Cardiac fibroblast (primary cell): ENCODE data around the gene PLPPR1.
A peak's percentile ranks its signal among the peaks of the same experiment; 100 is the strongest.
"Not testable (repeated sequence)": the region's sequence is repeated elsewhere in the genome, so short reads cannot be mapped to it uniquely, and the experiment has no call there.

Experiments
- DNase-seq, 2 donors: peaks; one replicate each; pipeline versions ENCODE4 v3.0.0 to v3.0.0-alpha.2; 2010; ENCODE audit warnings: low read depth in 2 of 2
- H3K4me3 ChIP-seq, 2 donors: replicated peaks in 1 of 2; 1 replicate in 1 of 2; 2 replicates in 1 of 2; pipeline ENCODE4 v1.5.1; 2011; ENCODE audit warnings: low read depth in 2 of 2, low read length in 2 of 2, mild to moderate bottlenecking in 2 of 2, moderate library complexity in 1 of 2
- TF ChIP-seq, protein P1 (sequence below): IDR thresholded peaks from one replicate; pipeline ENCODE4 v1.5.1; 2011; ENCODE audit warnings: low read depth, mild to moderate bottlenecking, low read length, inconsistent platforms

Gene PLPPR1

DNA sequence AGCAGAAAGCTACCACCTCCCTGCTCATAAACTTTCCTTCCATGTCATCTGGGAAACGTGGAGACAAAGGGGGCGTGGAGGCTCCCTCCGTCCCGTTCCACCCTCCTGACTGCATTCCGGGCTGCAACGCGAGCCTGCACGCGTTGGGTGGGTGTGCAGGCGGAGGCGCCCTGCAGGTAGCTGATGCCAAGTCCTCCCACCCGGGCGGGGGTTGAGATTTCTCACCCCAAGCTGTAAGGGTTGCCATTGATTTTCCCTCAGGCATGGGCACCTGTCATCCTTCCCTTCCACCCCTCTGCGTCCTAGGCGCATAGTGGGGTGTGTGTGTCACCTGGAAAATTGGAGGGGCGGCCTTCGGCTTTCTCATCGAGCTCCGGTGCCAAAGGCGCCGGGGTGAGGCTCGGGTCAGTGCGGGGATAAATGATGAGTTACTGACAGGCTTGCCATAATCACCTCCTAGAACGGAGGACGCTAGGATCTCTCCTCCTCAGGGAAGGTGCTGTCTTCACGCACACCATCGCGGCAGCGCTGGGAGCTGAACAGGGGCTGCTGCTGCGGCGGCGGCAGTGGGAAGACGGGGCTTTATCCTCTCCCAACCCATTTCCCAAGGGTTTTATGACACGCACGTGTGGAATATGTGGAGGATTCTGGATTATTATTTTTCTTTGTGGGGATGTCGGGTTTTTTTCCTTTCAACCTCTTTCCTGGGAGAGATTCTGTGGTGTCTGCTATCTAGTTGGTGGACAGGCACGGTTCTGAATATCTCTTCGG, 973 bp downstream of the PLPPR1 start:
- TF ChIP-seq, protein P1, sequence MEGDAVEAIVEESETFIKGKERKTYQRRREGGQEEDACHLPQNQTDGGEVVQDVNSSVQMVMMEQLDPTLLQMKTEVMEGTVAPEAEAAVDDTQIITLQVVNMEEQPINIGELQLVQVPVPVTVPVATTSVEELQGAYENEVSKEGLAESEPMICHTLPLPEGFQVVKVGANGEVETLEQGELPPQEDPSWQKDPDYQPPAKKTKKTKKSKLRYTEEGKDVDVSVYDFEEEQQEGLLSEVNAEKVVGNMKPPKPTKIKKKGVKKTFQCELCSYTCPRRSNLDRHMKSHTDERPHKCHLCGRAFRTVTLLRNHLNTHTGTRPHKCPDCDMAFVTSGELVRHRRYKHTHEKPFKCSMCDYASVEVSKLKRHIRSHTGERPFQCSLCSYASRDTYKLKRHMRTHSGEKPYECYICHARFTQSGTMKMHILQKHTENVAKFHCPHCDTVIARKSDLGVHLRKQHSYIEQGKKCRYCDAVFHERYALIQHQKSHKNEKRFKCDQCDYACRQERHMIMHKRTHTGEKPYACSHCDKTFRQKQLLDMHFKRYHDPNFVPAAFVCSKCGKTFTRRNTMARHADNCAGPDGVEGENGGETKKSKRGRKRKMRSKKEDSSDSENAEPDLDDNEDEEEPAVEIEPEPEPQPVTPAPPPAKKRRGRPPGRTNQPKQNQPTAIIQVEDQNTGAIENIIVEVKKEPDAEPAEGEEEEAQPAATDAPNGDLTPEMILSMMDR: no peak
- H3K4me3 ChIP-seq: peak overlapping the region; percentile 50 to 54

DNA sequence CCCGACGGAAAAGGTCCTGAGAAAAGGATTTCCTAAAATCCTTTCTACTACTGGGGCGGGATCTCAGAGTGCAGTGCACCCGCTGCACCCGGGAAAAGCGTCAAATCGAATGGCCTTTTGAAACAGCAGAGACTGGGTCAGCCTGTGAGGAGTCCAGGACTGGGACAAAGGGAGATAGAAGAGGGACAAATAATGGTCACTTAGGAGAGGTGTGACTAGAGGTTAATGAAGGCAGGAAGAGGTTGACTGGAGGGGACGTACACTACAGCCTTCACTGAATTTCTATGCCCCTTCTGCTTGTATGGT, 1.5 kb downstream of the PLPPR1 start:
- H3K4me3 ChIP-seq: no peak overlapping the region
- TF ChIP-seq, protein P1: no peak
- no peak for DNase-seq

More for the DNA sequence above, 973 bp downstream of the PLPPR1 start:
- no peak for DNase-seq

DNA sequence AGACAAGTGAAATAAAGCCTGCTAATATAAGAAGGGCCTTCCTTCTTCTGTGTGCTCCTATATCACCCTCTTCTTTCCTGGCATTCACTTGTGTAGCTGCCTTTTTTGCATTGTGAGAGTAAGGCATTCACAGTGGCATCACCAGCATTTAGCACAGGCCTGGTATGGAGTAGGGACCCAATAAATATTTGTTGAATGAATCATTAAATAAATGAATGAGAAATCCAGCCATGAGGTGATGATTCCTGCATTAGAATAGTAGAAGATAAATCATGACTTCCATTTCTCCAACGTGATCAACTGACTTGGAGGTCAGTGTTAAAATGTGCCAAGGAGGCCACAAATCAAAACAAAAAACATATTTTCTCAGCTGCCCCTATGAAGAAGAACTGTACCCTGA, 3.9 kb downstream of the PLPPR1 start:
- no peak overlapping the region for H3K4me3 ChIP-seq
- TF ChIP-seq, protein P1: no peak
- DNase-seq: no peak

DNA sequence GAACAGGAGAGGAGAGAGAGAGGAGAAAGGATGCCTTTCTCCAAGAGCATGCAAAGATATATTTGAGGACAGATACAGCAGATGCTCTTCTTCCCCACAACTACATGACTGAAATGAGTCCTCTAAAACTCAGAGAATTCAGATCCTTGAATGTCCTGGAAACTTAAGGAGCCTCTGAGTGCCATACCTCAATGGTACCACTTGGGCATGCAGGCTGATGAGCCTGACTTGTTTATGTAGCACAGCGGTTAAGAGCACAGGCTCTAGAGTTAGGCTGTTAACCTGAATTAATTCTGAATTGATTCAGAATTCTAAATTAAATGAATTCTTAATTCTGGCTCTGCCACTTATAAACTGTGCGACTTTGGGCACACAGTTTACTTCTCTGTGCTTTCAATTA, 5.7 kb downstream of the PLPPR1 start:
- DNase-seq: no peak
- TF ChIP-seq, protein P1: no peak
- H3K4me3 ChIP-seq: no peak overlapping the region

DNA sequence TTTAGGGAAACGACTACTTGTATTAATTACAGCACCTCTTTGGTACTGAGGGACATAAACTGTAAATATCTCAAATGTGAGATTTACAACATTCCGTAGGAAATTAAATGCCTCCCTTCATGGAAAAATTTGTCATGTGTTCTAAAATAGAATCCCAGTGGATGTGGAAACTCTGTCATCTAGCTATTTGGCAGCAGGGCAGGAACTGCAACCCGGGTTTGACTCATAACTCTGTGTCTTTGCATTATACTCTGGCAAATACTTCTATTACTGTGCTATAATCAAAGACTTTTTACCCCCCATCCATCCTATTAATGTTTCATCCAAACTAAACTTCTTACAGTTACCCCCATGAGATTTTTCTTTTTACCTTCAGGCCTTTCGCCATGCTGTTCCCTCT, 6.6 kb downstream of the PLPPR1 start:
- H3K4me3 ChIP-seq: no peak overlapping the region
- TF ChIP-seq, protein P1: no peak
- DNase-seq: no peak

DNA sequence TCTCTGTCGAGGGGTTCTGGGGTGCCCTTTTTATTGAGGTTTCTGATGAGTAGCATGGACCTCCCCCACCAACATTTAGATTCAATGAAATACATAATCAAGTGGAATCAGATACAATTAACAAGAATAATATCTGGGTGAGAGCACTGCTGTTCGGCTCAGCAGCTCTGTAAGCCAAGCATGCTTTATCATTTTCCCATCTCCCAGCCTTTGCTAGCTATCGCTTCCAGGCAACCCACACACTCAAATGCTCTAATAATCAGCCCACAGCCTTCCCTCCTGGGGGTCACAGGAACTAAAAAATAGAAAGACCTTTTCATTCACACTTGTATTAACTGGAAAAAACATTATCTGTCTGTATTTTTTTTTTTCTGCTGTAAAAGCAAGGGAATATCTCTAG, 8.9 kb downstream of the PLPPR1 start:
- no peak for DNase-seq
- H3K4me3 ChIP-seq: no peak overlapping the region
- TF ChIP-seq, protein P1: no peak

DNA sequence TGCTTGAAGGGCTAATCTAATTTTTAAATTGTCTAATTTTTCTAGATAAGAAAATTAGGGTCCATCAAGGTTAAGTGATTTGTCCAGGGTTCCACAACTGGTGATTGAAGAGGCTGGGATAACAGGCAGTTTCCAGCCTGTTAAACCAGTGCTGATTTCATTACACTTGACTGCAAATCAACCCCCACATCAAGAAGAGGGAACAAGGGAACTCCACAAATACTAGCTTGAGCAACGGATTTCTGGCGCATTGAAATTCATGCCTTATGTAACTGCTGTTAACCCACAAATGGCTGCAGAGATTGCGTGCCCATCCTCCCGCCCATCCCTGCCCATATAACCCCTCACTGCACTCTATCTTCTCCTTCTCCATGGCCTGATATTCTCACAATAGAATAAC, 10.0 kb downstream of the PLPPR1 start:
- H3K4me3 ChIP-seq: no peak overlapping the region
- TF ChIP-seq, protein P1: no peak
- no peak for DNase-seq

DNA sequence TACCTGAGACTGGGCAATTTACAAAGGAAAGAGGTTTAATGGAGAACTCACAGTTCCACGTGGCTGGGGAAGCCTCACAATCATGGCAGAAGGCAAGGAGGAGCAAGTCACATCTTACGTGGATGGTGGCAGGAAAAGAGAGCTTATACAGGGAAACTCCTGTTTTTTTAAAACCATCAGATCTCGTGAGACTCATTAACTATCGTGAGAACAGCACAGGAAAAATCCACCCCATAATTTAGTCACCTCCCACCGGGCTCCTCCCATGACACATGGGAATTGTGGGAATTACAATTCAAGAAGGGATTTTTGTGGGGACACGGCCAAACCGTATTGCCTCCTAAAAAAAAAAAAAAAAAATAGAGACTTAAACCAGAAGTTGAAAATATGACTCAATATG, 11.1 kb downstream of the PLPPR1 start:
- not testable (repeated sequence) for DNase-seq, H3K4me3 ChIP-seq
